NCI-H345 (cell line): ENCODE measurements around the gene HNRNPDL.
A peak's percentile ranks its signal among the peaks of the same experiment; 100 is the strongest.
"Not testable (repeated sequence)": the region's sequence is repeated elsewhere in the genome, so short reads cannot be mapped to it uniquely, and the experiment has no call there.

Experiments
- DNase-seq: peaks from one replicate; lab custom pipeline; 2025; lab: John Stamatoyannopoulos, UW

The HNRNPDL gene

DNA sequence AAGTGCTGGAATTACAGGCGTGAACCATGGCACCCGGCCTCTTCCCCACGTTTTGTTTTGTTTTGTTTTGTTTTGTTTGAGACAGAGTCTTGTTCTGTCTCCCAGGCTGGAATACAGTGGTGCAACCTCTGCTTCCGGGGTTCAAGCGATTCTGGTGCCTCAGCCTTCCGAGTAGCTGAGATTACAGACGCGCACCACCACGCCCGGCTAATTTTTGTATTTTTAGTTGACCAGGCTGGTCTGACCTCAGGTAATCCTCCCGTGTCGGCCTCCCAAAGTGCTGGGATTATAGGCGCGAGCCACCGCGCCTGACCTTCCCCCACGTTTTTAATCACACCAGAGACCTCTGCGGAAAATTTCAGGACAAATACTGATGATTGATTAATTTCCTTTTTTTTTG is 2.3 kb upstream of the HNRNPDL start:
- no peak for DNase-seq

GRCh38 chr4:82431831-82432230 is 1.6 kb upstream of the HNRNPDL start:
- DNase-seq: no peak

DNA sequence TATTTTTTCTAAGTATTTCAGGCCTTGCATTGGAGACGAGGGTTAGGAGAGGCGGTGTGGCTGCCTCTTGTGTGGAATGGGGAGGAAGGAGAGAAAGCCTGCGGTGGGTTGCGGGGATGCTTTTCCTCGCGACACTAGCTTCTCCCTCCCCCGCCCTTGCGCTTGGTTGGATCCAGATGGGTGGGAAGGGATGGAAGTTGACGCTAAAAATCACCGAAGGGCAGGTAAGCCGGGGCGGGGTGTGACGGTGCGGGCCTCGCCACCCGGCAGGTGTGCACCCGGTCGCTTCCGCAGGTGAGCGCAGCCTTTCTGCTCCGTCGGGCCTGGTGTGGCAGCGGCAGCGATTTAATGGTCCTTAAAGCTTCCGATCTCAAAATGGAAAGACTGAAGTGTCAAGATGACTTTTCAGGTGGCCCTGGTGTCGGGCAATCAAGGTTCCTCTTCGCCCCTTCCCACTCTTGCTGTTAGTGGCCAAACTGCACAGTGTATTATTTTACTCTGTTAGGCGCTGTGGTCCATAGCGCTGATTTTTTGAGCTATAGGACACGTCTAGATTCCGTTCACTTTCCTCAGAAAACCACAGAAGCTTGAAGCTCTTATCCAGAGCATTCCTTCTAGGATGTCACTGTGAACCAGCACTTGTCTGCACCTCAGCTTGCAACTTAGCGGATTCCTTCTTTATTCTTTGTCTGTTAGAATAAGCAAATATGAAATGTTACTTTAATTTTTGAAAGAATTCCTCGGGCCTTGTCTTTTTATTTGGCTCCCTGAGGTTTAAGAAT is 893 bp upstream of the HNRNPDL start:
- peak; percentile 22 for DNase-seq

DNA sequence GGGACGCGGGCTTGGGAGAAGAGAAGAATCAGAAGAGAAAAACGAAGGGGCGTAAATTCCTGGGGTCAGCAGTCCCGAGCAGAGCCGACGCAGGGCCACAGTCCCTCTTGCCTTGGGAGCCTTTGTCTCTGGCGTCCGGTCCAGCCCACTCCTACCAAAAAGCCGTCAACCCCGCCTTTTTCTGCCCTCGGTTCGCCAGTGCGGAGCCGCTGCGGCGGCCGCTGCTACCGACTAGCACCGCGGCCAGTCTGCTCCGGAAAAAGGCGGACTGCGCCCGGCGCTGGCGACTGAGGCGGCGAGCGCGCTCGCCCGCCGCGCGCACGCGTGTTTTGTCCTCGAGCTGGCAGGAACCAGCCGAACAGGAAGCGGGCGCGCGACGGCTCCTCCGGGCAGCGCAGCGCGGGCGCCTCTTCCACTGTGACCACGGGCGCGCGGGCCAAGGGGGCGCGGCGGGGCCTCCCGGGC is 502 bp downstream of the HNRNPDL start:
- DNase-seq: no peak

DNA sequence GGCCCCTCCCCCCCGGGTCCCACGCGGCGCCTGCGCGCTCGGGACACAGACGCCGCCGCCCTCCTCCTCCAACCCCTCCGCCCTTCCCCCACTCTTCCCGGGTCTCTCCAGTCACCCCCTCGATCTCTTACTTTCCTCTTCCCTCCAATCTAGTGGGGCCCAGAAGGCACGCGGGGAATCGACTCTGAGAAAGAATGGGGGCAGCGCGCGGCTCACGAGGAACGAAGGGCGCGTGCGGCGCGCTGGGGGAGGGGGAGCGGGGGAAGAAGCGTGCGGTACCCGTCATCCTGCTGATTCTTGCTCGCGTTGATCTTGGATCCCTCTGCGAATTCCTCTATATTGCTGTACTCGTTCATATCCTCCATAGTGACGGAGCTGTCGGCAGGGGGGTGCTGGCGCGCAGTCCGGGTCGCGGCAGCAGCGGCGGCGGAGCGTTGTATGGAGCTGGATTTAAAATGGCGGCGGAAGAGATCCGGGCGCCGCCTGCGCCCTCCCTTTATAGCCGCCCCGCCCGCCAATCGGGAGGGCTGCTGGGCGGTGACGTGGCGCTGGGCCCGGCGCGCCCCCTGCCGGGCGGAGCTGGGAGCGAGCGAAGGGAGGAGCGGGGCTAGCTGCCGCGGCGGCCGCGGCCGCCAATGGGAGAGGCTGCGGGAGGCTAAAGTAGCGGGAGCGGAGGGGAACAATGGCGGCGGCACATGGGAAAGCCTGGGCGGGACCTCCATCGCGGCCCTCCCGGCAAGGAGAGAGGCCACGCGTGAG is 1.1 kb downstream of the HNRNPDL start:
- peak; percentile 90 for DNase-seq

DNA sequence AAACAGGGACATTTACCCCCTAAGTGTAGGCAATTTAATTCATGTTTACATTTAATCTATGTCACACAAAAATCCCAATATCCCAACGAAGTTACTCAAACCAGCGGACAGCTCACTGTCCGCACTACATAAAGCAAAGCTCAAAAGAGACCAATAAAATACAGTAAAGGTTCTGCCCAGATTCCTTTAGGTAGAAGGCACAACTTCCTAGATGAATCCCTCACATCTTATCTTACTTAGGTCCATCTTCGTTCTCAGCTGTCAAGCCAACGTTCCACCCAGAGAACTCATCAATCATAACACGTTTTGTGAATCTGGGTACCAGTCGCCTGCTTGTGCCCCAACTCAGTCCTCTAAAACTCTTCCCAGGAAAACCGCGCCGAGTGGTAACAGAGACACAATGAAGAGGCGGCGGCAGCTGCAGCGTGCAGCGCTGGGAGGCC is 1.7 kb downstream of the HNRNPDL start:
- no peak for DNase-seq

DNA sequence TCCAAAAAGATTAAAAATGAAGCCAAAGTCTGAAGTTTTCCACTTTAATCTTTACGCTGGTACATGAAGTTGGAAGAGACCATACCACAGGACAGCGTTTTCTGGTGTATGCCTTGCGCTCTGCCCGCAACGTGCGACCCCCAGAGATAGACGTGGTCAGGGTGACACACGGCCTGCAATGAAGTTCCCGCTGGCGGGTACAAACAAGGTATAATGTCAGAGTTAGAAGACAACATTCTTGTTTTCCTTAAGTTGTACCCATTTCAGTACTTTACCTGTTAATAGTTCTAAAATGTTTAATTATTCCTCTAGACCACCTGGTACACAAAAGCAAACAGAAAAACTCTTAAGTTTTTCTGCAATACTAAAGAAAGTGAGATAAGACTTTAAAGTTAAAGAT is 4.8 kb downstream of the HNRNPDL start:
- no peak for DNase-seq

DNA sequence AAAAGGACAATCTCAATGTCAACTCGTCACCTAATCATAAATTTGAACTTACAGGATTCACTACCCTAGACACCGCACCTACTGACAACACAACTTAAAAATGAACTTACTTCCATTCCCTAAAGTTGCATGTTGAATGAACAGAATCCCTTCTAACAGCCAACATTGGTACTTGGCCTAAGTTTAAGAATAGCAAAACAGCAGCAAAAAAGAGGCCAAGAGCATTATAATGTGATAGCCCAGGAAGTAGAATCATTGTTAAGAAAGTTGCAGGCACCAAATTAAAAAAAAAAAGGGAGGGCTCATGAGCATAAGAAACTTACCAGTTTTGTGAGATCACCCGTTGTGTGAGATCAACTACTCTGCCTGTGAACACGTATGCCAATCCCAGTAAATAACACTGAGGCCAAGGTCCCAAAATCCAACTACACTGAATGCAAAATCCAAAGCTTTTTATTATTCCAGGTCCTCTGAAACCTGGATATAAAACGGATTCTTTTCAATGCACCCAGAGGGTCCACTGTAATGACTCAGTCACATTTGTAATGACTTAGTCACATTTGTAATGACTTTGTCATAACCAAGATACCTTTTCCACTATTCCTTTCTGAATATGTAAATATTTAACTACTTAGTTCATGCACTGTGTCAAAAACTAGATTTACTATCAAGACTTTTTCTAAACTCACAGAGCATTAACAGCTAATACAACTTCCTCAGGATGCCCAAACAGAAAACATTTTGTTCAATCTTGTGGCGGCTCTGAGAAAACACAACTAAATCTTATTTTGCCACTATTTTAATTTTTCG is 6.8 kb downstream of the HNRNPDL start:
- no peak for DNase-seq

- no peak for DNase-seq
Measured at GRCh38 chr4:82422616-82423015, 7.6 kb downstream of the HNRNPDL start.

- DNase-seq: no peak
Measured at GRCh38 chr4:82421796-82422560, 8.3 kb downstream of the HNRNPDL start.

GRCh38 chr4:82419451-82419850 is 10.8 kb downstream of the HNRNPDL start:
- DNase-seq: no peak

DNA sequence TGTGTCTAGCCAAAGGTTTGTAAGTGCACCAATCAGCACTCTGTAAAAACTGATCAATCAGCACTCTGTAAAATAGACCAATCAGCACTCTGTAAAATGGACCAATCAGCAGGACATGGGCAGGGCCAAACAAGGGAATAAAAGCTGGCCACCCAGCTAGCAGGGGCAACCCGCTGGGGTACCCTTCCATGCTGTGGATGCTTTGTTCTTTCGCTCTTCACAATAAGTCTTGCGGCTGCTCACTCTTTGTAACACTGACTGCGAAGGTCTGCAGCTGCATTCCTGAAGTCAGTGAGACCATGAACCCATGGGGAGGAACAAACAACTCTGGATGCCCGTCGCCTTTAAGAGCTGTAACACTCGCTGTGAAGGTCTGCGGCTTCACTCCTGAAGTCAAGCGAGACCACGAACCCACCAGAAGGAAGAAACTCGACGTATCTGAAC is 14.3 kb downstream of the HNRNPDL start:
- DNase-seq: no peak

DNA sequence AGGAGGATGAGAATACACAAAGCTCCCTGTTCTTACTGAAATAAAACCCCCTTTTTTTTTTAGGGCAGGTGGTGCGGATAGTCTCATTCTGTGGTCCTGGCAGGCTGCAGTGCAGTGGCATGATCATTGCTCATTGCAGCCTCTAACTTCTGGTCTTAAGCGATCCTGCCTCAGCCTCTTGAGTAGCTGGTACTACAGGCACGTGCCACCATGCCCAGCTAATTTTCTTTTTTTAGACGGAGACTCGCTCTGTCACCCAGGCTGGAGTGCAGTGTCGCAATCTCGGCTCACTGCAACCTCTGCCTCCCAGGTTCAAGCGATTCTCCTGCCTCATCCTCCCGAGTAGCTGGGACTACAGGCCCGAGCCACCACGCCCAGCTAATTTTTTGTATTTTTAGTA is 15.2 kb downstream of the HNRNPDL start:
- DNase-seq: not testable (repeated sequence)

- no peak for DNase-seq
Measured at GRCh38 chr4:82403725-82404124, 26.5 kb downstream of the HNRNPDL start.

GRCh38 chr4:82402196-82402775 is 28.0 kb downstream of the HNRNPDL start:
- DNase-seq: no peak

GRCh38 chr4:82401600-82401999 is 28.7 kb downstream of the HNRNPDL start:
- no peak for DNase-seq

GRCh38 chr4:82398263-82398662 is 32.0 kb downstream of the HNRNPDL start:
- DNase-seq: no peak

GRCh38 chr4:82397527-82397926 is 32.7 kb downstream of the HNRNPDL start:
- DNase-seq: no peak

- DNase-seq: no peak
Measured at GRCh38 chr4:82394896-82395295, 35.4 kb downstream of the HNRNPDL start.

GRCh38 chr4:82390061-82390460 is 40.2 kb downstream of the HNRNPDL start:
- DNase-seq: not testable (repeated sequence)

- DNase-seq: no peak
Measured at GRCh38 chr4:82388405-82388804, 41.9 kb downstream of the HNRNPDL start.
